HepG2 (cell line): Measurements from ENCODE around the gene U2SURP. TPM values are rescaled to one million over a fixed set of nuclear protein-coding genes. Genes with fewer than 3 reads are reported as not detected.

ENCODE experiments used
- AGO1 ChIP-seq: fragments of 200-400 bp; formaldehyde crosslinking; IDR thresholded peaks from 2 replicates; pipeline ENCODE4 v1.6.1; 2017; ENCODE audit warnings: mild to moderate bottlenecking, low read depth, low read length, moderate library complexity; ENCODE audit not compliant: poor library complexity, severe bottlenecking
- CAMTA2 ChIP-seq: sonication (generic); formaldehyde crosslinking; IDR thresholded peaks from 2 replicates; pipeline ENCODE4 v1.4.0; 2020; ENCODE audit warnings: mild to moderate bottlenecking, missing genetic modification reagents, borderline replicate concordance
- DMTF1 ChIP-seq: sonication (generic); formaldehyde crosslinking; IDR thresholded peaks from 2 replicates; pipeline ENCODE4 v1.4.0; 2020; ENCODE audit warnings: mild to moderate bottlenecking, missing genetic modification reagents
- ELF3 ChIP-seq: IDR thresholded peaks from 2 replicates; pipeline ENCODE4 v1.6.1; 2016; ENCODE audit warnings: missing genetic modification reagents, missing compliant biosample characterization
- HBP1 ChIP-seq: IDR thresholded peaks from 2 replicates; pipeline ENCODE4 v1.6.1; 2016; ENCODE audit warnings: low read depth, control low read depth
- HDAC1 ChIP-seq: sonication (generic); formaldehyde crosslinking; IDR thresholded peaks from 2 replicates; pipeline ENCODE4 v1.5.1; 2020; ENCODE audit warnings: mild to moderate bottlenecking, missing genetic modification reagents
- HOXD1 ChIP-seq: sonication (generic); formaldehyde crosslinking; IDR thresholded peaks from 2 replicates; pipeline ENCODE4 v1.5.0; 2020; ENCODE audit warnings: missing genetic modification reagents
- KAT8 ChIP-seq: IDR thresholded peaks from 2 replicates; pipeline ENCODE4 v1.6.1; 2016; ENCODE audit warnings: missing genetic modification reagents, missing compliant biosample characterization
- RFX3 ChIP-seq: IDR thresholded peaks from 2 replicates; pipeline ENCODE4 v1.6.1; 2016; ENCODE audit warnings: missing biosample characterization, missing genetic modification reagents
- SNAPC5 ChIP-seq: sonication (generic); formaldehyde crosslinking; IDR thresholded peaks from 2 replicates; pipeline ENCODE4 v1.8.1; 2023; ENCODE audit warnings: mild to moderate bottlenecking, missing genetic modification reagents, borderline replicate concordance
- SPEN ChIP-seq: sonication (generic); formaldehyde crosslinking; IDR thresholded peaks from 2 replicates; pipeline ENCODE4 v1.5.1; 2020; ENCODE audit warnings: low read depth, mild to moderate bottlenecking, missing genetic modification reagents
- SUZ12 ChIP-seq: fragments of 150-350 bp; IDR thresholded peaks from 2 replicates; pipeline ENCODE4 v1.6.1; 2014; ENCODE audit warnings: low read depth, low read length
- TBP ChIP-seq: sonication (generic); formaldehyde crosslinking; IDR thresholded peaks from 2 replicates; pipeline ENCODE4 v1.5.0; 2020; ENCODE audit warnings: missing genetic modification reagents
- ZNF280D ChIP-seq: sonication (generic); formaldehyde crosslinking; IDR thresholded peaks from 2 replicates; pipeline ENCODE4 v1.5.1; 2020; ENCODE audit warnings: mild to moderate bottlenecking, missing genetic modification reagents
- ZNF646 ChIP-seq: sonication (generic); formaldehyde crosslinking; IDR thresholded peaks from 2 replicates; pipeline ENCODE4 v1.9.0; 2021; ENCODE audit warnings: mild to moderate bottlenecking, missing genetic modification reagents
- polyA plus RNA-seq, 8 experiments: library from polyadenylated mRNA; depleted of rRNA in 3 of 8; stranded (reverse) in 7 of 8; unstranded in 1 of 8; fragments of >200 nt; fragmentation: Illumina TruSeq in 4 of 8; extraction: Trizol in 4 of 8; gene quantifications; 2 replicates each; pipeline versions ENCODE4 v1.2.1 to v1.2.3, GENCODE V29; 2011 to 2016; ENCODE audit warnings: low read depth in 4 of 8, missing spikeins in 1 of 8, mixed read lengths in 1 of 8; ENCODE audit not compliant: insufficient read depth in 1 of 8
- total RNA-seq, 5 experiments: library from RNA; depleted of rRNA; stranded (reverse); fragments of >200 nt; fragmentation: Illumina TruSeq; extraction: Trizol; gene quantifications; 2 replicates each; pipeline ENCODE4 v1.2.3, GENCODE V29; 2016; ENCODE audit warnings: low read depth in 1 of 5

Gene U2SURP
- total and polyA plus RNA-seq, 2 of the 13 experiments (the other 11 are each of a cell fraction or from before 2014, with no cell fraction given) = 55.9 to 173 TPM

- TF ChIP-seq ZNF646 (CRISPR knock-in tag) (no peak), DMTF1 (CRISPR knock-in tag) (peak; percentile 53; the same call in 1 of the 2 replicates), SUZ12 (no peak), HOXD1 (0 out of 2 replicates have a peak, but pooled peaks have one; percentile 30), ELF3 (peak; percentile 88), TBP (CRISPR knock-in tag) (no peak), HBP1 (peak; percentile 80), HDAC1 (CRISPR knock-in tag) (peak; percentile 91), AGO1 (no peak), SPEN (CRISPR knock-in tag) (peak; percentile 73), CAMTA2 (CRISPR knock-in tag) (no peak; the same call in 1 of the 2 replicates), RFX3 (CRISPR knock-in tag) (no peak), KAT8 (CRISPR knock-in tag) (peak; percentile 96), SNAPC5 (CRISPR knock-in tag) (peak; percentile 77; the same call in 1 of the 2 replicates), ZNF280D (CRISPR knock-in tag) (peak; percentile 92; the same call in 1 of the 2 replicates)
These were observed at the start of gene U2SURP (continued) for GRCh38 chr3:143001369-143002082.
